Glomerular endothelial cell (primary cell): ENCODE data around the gene CDH23. TPM values are rescaled to one million over a fixed set of nuclear protein-coding genes. Genes with fewer than 3 reads are reported as not detected.

ENCODE experiments used
- DNase-seq: peaks from one replicate; pipeline ENCODE4 v3.0.0-alpha.2; 2011; ENCODE audit warnings: low read depth, low spot score; ENCODE audit errors: extremely low read depth
- total RNA-seq: library from RNA; depleted of rRNA; stranded (reverse); fragments of >200 nt; gene quantifications from 2 replicates; pipeline ENCODE4 v1.2.3, GENCODE V29; 2015

CDH23 gene
- total RNA-seq, 1 donor from 2014 or later, result not detected

GRCh38 chr10:71614946-71615345 lies 218.2 kb downstream of the CDH23 start:
- DNase-seq, result no peak

- no peak for DNase-seq
Observed at GRCh38 chr10:71615538-71616329, 219.0 kb downstream of the CDH23 start.

GRCh38 chr10:71616817-71617654 lies 220.3 kb downstream of the CDH23 start:
- DNase-seq, result no peak

- DNase-seq, result no peak
Observed at GRCh38 chr10:71618176-71618575, 221.5 kb downstream of the CDH23 start.

- no peak for DNase-seq
Observed at GRCh38 chr10:71618598-71618997, 221.9 kb downstream of the CDH23 start.

- DNase-seq, result no peak
Observed at GRCh38 chr10:71620642-71621041, 223.9 kb downstream of the CDH23 start.

- DNase-seq, result no peak
Observed at GRCh38 chr10:71621231-71622153, 224.8 kb downstream of the CDH23 start.

GRCh38 chr10:71622154-71622526 lies 225.4 kb downstream of the CDH23 start:
- no peak for DNase-seq

GRCh38 chr10:71622616-71623015 lies 225.9 kb downstream of the CDH23 start:
- no peak for DNase-seq

- DNase-seq, result no peak
Observed at GRCh38 chr10:71623098-71623985, 226.6 kb downstream of the CDH23 start.

GRCh38 chr10:71623986-71624291 lies 227.2 kb downstream of the CDH23 start:
- DNase-seq, result no peak

GRCh38 chr10:71625445-71626175 lies 228.9 kb downstream of the CDH23 start:
- DNase-seq, result no peak

GRCh38 chr10:71627230-71627939 lies 230.7 kb downstream of the CDH23 start:
- DNase-seq, result no peak

- no peak for DNase-seq
Observed at GRCh38 chr10:71627956-71628355, 231.2 kb downstream of the CDH23 start.

- no peak for DNase-seq
Observed at GRCh38 chr10:71629131-71629530, 232.4 kb downstream of the CDH23 start.

- DNase-seq, result no peak
Observed at GRCh38 chr10:71630168-71630567, 233.4 kb downstream of the CDH23 start.

GRCh38 chr10:71631007-71631861 lies 234.5 kb downstream of the CDH23 start:
- DNase-seq, result no peak
